Thyroid gland (tissue), 4 donors: ENCODE results near the gene COL23A1.

Experiments used
- CTCF ChIP-seq, 6 experiments: fragments of 200-600 bp in 3 of 6; fragments of 450-650 bp in 3 of 6; sonication (generic) in 3 of 6; IDR thresholded peaks; one replicate each; pipeline ENCODE4 v1.5.1; 2016 to 2019; ENCODE audit warnings: antibody characterized with exemption in 6 of 6, mild to moderate bottlenecking in 2 of 6, inconsistent platforms in 1 of 6, moderate library complexity in 1 of 6
- POLR2A ChIP-seq, 2 donors: fragments of 450-650 bp; IDR thresholded peaks; one replicate each; pipeline ENCODE4 v1.6.1; 2017; ENCODE audit warnings: antibody characterized with exemption in 2 of 2, mild to moderate bottlenecking in 2 of 2, moderate library complexity in 1 of 2

- no peak for TF ChIP-seq CTCF (IDR thresholded peaks at IDR 0.05)
- no peak for TF ChIP-seq POLR2A (IDR thresholded peaks at IDR 0.05)
These were observed 276.0 kb downstream of the COL23A1 start for GRCh38 chr5:178314061-178314660.
